ENCODE measurements around the gene YKT6. TPM values are rescaled to one million over a fixed set of nuclear protein-coding genes. Genes with fewer than 3 reads are reported as not detected.

Gene YKT6
- total and polyA plus RNA-seq, 2 experiments from 2014 or later, result 75.7 to 86.9 TPM

- WGBS (ENCODE audit: low lambda C conversion rate, missing lambda C conversion rate), result 61% methylated on average over 2 of the region's 2 CpGs
- no peak overlapping the region for H2AFZ ChIP-seq
- TF ChIP-seq EZH2phosphoT487 (IDR thresholded peaks at IDR 0.05; ENCODE audit: low read depth, severe bottlenecking, unreplicated experiment) (no peak), EZH2 (IDR thresholded peaks at IDR 0.05; ENCODE audit: borderline replicate concordance) (no peak), CTCF (IDR thresholded peaks at IDR 0.05; ENCODE audit: poor library complexity) (no peak)
- H3K4me3 ChIP-seq, result no peak overlapping the region
- H3K36me3 ChIP-seq (replicated peaks; ENCODE audit: insufficient read depth, low read depth), result no peaks in the 10 kb centered on the region
- no peaks in the 10 kb centered on the region for H3K79me2 ChIP-seq
- H3K27me3 ChIP-seq, result no peaks in the 10 kb centered on the region
- H3K4me1 ChIP-seq (ENCODE audit: insufficient read depth), result peaks cover 8% of the 10 kb centered on the region
- H3K9me3 ChIP-seq (ENCODE audit: low read depth), result no peaks in the 10 kb centered on the region
- no peak for DNase-seq (ENCODE audit: low spot score)
- H3K9me2 ChIP-seq (replicated peaks; ENCODE audit: insufficient read depth), result no peaks in the 10 kb centered on the region
- no peak overlapping the region for H3K4me2 ChIP-seq
- H3K27ac ChIP-seq, result no peak overlapping the region
- no peaks in the 10 kb centered on the region for H4K20me1 ChIP-seq (ENCODE audit: insufficient read depth, poor library complexity, severe bottlenecking)
These were observed 17.4 kb upstream of the YKT6 start for GRCh38 chr7:44183386-44183785.

- H3K27me3 ChIP-seq, result no peaks in the 10 kb centered on the region
- H2AFZ ChIP-seq, result no peak overlapping the region
- DNase-seq (ENCODE audit: low spot score), result peak; percentile 74
- no peaks in the 10 kb centered on the region for H3K79me2 ChIP-seq
- H3K4me1 ChIP-seq (ENCODE audit: insufficient read depth), result peaks cover 8% of the 10 kb centered on the region
- WGBS (ENCODE audit: low lambda C conversion rate, missing lambda C conversion rate), result 70% methylated on average over 16 of the region's 16 CpGs
- H3K9me2 ChIP-seq (replicated peaks; ENCODE audit: insufficient read depth), result no peaks in the 10 kb centered on the region
- TF ChIP-seq EZH2 (IDR thresholded peaks at IDR 0.05; ENCODE audit: borderline replicate concordance) (no peak), CTCF (IDR thresholded peaks at IDR 0.05; ENCODE audit: poor library complexity) (no peak), EZH2phosphoT487 (IDR thresholded peaks at IDR 0.05; ENCODE audit: low read depth, severe bottlenecking, unreplicated experiment) (no peak)
- H3K27ac ChIP-seq, result peak overlapping the region; percentile 64
- H3K9me3 ChIP-seq (ENCODE audit: low read depth), result no peaks in the 10 kb centered on the region
- H3K36me3 ChIP-seq (replicated peaks; ENCODE audit: insufficient read depth, low read depth), result no peaks in the 10 kb centered on the region
- no peaks in the 10 kb centered on the region for H4K20me1 ChIP-seq (ENCODE audit: insufficient read depth, poor library complexity, severe bottlenecking)
- no peak overlapping the region for H3K4me3 ChIP-seq
- no peak overlapping the region for H3K4me2 ChIP-seq
These were observed 16.4 kb upstream of the YKT6 start for GRCh38 chr7:44184206-44184872.

GRCh38 chr7:44184873-44185446 is 15.8 kb upstream of the YKT6 start:
- no peaks in the 10 kb centered on the region for H3K9me3 ChIP-seq (ENCODE audit: low read depth)
- no peaks in the 10 kb centered on the region for H3K36me3 ChIP-seq (replicated peaks; ENCODE audit: insufficient read depth, low read depth)
- WGBS (ENCODE audit: low lambda C conversion rate, missing lambda C conversion rate), result 89% methylated on average over 2 of the region's 2 CpGs
- TF ChIP-seq CTCF (IDR thresholded peaks at IDR 0.05; ENCODE audit: poor library complexity), result no peak
- TF ChIP-seq EZH2 (IDR thresholded peaks at IDR 0.05; ENCODE audit: borderline replicate concordance), result no peak
- TF ChIP-seq EZH2phosphoT487 (IDR thresholded peaks at IDR 0.05; ENCODE audit: low read depth, severe bottlenecking, unreplicated experiment), result no peak
- H2AFZ ChIP-seq, result no peak overlapping the region
- H3K4me2 ChIP-seq, result no peak overlapping the region
- no peaks in the 10 kb centered on the region for H3K9me2 ChIP-seq (replicated peaks; ENCODE audit: insufficient read depth)
- no peak overlapping the region for H3K4me3 ChIP-seq
- no peaks in the 10 kb centered on the region for H3K27me3 ChIP-seq
- H4K20me1 ChIP-seq (ENCODE audit: insufficient read depth, poor library complexity, severe bottlenecking), result no peaks in the 10 kb centered on the region
- H3K79me2 ChIP-seq, result no peaks in the 10 kb centered on the region
- DNase-seq (ENCODE audit: low spot score), result no peak
- peaks cover 8% of the 10 kb centered on the region for H3K4me1 ChIP-seq (ENCODE audit: insufficient read depth)
- H3K27ac ChIP-seq, result peak overlapping the region; percentile 64
